HG03460 (cell line): ENCODE results near the gene IMPA2.
"Not testable (repeated sequence)": the region's sequence is repeated elsewhere in the genome, so short reads cannot be mapped to it uniquely, and the experiment has no call there.

Source experiments
- ATAC-seq: cut with Tn5 transposase; IDR thresholded peaks from one replicate; pipeline ENCODE4 v1.9.1; 2021; ENCODE audit not compliant: unreplicated experiment

The IMPA2 gene

DNA sequence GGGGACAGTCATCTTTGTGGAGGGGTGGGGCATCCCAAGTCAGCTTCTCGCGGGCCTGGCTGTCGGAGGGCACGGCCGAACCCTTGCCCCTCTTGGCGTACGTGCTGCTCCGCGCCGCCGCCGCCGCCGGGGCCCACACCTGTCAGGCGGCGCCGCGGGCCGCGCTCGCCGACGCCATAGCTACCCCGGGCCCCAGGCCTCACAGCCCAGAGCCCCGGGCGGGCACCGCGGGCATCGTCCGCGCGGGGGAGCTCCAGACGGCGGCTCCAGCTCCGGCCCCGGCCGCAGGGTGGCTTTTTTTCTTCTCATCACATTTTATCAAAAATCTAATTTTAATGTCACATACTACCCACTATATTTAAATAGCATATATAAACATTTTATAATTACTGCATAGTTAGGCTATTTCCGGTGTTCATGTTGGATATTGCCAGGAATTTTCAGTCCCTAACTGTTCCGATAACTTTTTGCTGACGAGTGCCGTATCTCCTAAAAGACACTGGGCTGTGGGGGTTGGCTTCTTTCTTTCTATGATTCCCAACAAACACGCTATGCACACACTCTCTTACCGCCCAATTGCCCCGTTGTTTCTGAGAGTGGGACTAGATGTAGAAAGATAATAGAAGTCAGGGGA, 87.1 kb downstream of the IMPA2 start:
- ATAC-seq = not testable (repeated sequence)

DNA sequence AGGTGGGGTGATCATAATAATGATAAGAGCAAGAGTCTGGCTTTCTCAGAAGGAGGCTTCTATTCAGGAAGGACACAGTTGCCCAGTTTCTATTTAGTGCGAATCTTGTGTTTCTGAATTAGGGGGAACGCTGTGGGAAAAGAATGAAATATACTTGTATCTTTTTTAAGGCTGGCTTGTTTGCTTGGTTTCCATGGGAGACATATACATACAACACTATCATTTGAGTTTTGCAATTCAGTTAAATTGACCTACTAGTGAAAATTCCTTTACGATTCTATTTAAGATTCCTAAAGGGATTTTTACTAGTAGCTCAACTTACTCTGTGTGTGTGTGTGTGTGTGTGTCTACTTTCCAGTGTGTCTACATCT, 87.6 kb downstream of the IMPA2 start:
- ATAC-seq = no peak

DNA sequence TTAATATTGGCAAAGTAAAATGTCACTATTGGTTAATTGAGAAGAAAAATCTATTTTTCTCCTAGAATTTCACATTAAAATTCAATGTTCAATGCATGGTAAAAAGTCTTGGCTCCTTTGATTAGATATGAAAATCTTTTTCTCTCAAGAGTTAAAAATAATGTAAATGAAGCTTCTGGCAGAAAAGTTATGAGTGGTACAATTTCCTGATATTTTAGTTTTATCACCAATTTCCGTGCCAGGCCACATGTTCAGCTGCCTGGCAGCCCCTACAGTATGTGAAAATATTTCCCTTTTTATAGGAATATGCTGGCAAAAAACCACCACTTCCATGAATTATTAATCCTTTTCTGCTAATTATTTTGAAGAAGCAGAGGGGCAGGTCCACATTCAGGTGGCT, 89.8 kb downstream of the IMPA2 start:
- ATAC-seq = not testable (repeated sequence)

DNA sequence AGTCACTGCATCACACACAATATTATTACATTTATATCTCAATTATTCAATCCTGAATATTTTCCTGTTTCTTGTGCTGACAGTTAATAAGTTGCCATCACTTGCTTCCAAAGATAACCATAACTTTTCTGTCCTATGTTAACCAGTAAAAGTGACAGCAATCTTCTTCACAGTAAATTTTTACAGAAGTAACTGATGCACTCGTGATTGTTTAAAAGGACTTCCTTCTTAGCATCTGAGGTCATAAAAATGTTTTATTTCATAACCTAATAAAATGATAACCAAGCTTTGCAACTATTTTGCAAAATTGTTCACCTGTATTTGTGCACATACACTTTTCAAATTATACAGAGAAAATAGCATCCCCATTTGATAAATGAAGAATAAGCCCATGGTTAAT, 91.7 kb downstream of the IMPA2 start:
- ATAC-seq = no peak

DNA sequence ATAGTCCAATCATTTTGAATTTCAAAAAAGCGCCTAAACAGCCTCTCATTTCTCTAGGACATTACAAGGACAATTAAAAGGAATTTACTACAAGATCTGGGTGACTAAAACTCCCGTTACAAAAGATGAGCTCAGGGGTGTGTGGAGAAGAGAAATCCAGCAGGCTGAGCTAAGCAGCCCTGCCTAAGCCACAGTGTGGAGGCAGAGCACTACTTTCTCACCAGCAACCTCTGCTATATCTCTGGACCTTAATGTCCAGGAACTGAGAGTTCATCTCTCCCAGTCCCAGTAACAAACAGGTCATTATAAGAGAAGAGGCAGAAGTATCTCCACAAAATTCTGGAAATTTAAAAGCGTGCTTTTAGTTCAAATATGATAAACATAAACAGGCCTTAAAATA, 93.4 kb downstream of the IMPA2 start:
- no peak for ATAC-seq

DNA sequence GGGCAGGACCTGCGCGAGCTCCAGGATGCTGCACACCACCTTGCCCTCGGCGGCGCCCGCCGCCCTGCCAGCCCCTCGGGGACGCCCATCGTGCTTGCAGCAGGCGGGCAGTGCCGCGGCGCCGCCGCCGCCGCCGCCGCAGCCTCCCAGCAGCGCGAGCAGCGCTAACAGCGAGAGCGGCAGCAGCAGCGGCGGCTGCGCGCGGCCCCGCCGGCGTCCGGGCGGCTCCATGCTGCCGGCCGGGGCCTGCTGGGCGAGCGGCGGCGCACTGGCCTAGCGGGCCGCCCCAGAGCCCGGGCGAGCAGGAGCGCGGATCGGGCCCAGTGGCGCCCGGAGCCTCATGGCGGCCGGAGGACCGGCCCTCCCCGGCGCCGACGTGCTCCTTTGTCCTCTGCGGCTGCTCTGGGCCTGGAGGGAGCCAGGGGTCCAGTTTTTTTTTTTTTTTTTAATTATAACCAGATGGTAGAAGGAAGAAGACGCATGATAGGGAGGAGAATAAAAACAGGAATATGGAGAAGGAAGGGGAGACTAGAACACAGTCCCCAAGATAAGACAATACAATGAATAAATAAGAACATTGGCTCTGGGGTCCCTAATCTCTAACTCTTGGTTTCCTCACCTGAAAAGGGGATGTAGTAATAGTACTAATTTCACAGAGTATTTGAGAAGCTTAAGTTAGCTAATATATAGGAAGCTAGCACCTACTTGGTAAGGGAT, 95.3 kb downstream of the IMPA2 start:
- no peak for ATAC-seq

DNA sequence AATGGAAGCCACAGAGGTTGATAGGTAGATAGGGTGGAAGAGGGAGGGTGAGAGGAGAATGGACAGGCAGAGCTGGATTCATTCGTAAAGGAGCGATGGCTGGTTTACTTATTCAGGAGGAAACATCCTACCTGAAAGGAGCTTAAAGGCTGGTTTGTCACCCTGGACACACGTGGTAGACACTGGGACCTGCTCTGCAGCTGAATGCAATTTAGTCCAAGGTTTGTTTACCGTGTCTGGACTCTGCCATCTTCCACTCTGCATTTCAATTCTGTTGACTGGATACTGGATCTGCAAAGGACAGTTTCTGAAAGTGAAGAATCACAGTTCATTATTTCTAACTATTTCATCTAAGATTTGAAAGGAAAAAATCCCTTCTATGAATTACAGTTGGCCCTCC, 96.7 kb downstream of the IMPA2 start:
- not testable (repeated sequence) for ATAC-seq

DNA sequence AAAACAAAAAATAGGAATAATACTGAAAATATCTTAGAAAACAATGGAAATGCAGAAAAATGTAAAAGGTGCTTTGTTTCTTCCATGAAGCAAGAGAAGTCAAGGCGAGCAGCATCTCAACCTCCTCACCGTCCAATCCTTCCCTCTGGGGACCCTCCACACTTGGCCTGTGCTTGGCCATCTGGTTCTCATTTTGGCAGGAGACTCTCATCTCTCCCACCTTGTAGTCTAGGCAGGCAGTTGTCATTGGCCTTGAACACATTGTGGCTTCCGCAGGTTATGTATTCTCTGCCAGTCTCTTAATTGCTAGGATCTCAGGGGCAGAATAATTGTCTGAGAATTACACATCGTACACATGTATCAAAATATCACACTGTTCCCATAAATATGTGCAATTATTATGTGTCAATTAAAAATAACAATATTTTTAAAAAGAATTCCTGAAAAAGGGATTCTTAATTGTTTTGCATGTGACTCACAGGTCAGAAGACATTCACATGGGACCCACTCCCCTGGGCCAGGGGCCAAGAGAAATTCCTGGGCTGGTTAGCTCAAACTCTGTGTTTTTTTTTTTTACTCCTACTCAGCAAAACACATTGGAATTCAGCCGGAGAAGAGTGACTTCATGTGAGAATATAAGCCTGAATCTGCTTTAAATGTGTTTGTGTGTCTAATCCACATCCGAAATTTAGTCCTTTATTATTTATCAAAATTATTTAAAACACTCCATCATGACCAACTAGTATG, 98.4 kb downstream of the IMPA2 start:
- ATAC-seq = no peak
